HG02840 (cell line): ENCODE results near the gene SGCE.

ENCODE experiments used
- ATAC-seq: cut with Tn5 transposase; IDR thresholded peaks from one replicate; pipeline ENCODE4 v1.9.1; 2021; ENCODE audit warnings: mild to moderate bottlenecking, moderate library complexity, moderate number of reproducible peaks; ENCODE audit not compliant: unreplicated experiment, low FRiP score

The SGCE gene

GRCh38 chr7:94578614-94579013, 77.3 kb downstream of the SGCE start:
- no peak for ATAC-seq

GRCh38 chr7:94577357-94577756, 78.6 kb downstream of the SGCE start:
- no peak for ATAC-seq

- no peak for ATAC-seq
Measured at GRCh38 chr7:94576316-94576715, 79.6 kb downstream of the SGCE start.

- ATAC-seq, result no peak
Measured at GRCh38 chr7:94575646-94576045, 80.3 kb downstream of the SGCE start.

GRCh38 chr7:94571816-94572215, 84.1 kb downstream of the SGCE start:
- no peak for ATAC-seq

GRCh38 chr7:94567396-94567795, 88.5 kb downstream of the SGCE start:
- ATAC-seq, result no peak

- ATAC-seq, result no peak
Measured at GRCh38 chr7:94565247-94565894, 90.6 kb downstream of the SGCE start.

GRCh38 chr7:94562525-94562924, 93.4 kb downstream of the SGCE start:
- no peak for ATAC-seq

GRCh38 chr7:94561841-94562514, 94.0 kb downstream of the SGCE start:
- no peak for ATAC-seq

GRCh38 chr7:94559972-94560371, 96.0 kb downstream of the SGCE start:
- no peak for ATAC-seq

- no peak for ATAC-seq
Measured at GRCh38 chr7:94557215-94557614, 98.7 kb downstream of the SGCE start.

GRCh38 chr7:94556028-94556427, 99.9 kb downstream of the SGCE start:
- peak; percentile 77 for ATAC-seq

GRCh38 chr7:94547126-94547525, 108.8 kb downstream of the SGCE start:
- ATAC-seq, result no peak

- no peak for ATAC-seq
Measured at GRCh38 chr7:94540428-94540827, 115.5 kb downstream of the SGCE start.
